GM19043 (cell line): Measurements from ENCODE around the gene CIAPIN1.

Experiments used
- ATAC-seq: cut with Tn5 transposase; IDR thresholded peaks from one replicate; pipeline ENCODE4 v1.9.1; 2021; ENCODE audit warnings: low read depth; ENCODE audit not compliant: unreplicated experiment

Gene CIAPIN1

DNA sequence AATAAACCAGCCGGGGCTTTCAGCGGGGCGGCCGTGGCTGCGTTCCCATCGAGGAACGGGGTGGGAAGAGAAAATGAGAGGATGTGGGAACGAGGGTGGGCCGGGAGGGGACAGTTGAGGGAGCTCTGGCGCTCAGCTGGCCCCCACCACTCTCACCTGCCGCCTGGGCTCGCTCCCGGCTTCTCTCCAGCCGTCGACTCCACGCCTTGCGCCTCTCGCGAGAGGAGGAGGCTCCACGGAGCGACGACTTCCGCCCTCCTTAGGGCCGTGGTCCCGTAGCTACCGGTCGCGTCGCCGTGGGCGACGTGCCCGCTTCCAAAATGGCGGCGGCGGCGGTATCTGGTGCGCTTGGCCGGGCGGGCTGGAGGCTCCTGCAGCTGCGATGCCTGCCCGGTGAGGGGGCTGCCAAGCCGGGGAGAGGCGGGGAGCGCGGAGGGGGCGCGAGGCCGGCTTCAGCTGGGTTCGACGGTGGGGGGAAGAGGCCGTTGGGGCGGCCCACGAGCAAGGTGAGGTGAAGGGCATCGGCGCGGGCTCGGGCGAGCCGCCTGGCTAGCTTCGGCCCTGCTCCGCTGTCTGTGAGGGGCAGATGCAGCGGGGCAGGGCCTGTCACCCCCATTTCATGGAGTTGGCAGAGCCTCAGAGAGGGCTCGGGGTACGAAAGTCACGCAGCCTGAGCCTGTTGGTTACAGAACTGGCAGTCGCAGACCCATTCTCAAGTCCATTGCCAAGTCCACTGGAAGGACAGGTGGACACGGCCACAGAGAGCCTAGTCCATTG is at the start of gene CIAPIN1, which contains the start of gene COQ9:
Gene CIAPIN1 (minus strand): TSS at position 200 of the 777 bp plus-strand sequence. CDS start 6,457 bp downstream, outside the sequence.
Gene COQ9 (plus strand): TSS at position 294 of the 777 bp plus-strand sequence. CDS start 27 bp downstream, at position 321.
- ATAC-seq: peak; percentile 99

DNA sequence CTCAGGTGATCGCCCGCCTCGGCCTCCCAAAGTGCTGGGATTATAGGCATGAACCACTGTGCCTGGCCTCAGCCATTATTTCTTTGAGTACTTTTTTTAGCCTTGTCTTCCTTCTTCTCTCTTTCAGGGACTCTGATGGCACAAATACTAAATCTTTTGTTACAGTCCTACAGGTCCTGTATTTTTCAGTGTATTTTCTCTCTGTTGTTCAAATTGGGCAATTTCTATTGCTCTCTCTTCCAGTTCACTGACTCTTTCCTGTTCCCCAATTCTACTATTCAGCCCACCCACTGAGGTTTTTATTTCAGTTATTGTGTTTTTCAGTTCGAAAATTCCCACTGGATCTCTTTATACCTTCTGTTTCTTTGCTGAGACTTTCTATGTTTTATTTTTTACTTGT is 46.6 kb upstream of the CIAPIN1 start:
- no peak for ATAC-seq

DNA sequence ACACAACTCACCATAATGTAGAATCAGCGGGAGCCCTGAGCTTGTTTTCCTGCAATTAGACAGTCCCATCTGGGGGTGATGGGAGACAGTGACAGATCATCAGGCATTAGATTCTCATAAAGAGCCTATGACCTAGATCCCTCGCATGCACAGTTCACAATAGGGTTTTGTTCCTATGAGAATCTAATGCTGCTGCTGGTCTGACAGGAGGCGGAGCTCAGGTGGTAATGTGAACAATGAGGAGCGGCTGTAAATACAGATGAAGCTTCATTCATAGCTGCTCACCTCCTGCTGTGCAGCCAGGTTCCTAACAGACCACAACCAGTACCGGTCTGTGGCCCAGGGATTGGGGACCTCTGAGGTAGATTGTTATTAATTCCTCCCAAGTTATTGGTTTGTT is 42.0 kb upstream of the CIAPIN1 start:
- ATAC-seq: no peak

DNA sequence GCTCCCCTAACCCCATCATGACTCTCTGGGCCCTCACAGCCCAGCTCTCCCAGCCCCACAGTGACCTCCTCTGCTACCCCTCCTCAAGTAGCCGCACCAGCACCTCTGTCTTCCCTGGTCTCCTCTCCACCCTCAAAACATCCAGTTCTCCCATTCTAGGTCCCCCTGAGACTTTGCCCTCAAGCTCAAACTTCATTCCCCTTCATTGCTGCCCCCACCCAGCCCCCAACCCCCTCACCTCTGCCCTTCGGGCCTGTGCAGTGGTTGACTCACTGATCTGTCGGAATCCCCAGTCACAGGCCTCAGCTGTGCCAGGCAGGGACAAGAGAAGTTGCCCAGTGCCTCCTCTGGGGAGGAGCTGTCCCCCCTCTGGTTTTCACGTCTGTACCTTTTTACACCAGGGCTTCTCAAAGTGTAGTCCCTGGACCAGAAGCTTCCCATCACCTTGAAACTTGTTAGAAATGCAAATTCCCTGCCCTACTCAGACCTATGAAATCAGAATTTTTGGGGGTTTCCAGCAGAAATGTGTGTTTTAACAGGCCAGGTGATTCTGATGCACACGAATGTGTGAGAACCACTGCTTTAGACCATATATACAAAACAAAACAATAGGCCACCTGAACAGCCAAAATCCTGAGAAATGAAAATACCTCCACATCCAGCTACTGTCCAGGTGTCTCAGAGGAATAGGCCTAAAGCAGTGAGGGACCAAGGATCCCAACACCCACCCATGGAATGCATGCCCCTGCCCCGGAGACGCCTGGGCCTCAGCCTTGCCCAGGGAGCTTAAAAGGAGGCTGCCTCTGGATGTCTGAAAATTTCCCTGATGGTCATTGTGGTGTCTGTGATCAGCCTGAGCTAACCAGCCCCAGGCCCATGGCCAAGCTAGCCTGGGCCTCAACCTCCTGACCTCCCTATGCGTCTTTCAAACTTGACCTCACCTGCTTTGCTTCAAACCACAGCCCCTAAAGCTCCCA is 40.0 kb upstream of the CIAPIN1 start:
- no peak for ATAC-seq

DNA sequence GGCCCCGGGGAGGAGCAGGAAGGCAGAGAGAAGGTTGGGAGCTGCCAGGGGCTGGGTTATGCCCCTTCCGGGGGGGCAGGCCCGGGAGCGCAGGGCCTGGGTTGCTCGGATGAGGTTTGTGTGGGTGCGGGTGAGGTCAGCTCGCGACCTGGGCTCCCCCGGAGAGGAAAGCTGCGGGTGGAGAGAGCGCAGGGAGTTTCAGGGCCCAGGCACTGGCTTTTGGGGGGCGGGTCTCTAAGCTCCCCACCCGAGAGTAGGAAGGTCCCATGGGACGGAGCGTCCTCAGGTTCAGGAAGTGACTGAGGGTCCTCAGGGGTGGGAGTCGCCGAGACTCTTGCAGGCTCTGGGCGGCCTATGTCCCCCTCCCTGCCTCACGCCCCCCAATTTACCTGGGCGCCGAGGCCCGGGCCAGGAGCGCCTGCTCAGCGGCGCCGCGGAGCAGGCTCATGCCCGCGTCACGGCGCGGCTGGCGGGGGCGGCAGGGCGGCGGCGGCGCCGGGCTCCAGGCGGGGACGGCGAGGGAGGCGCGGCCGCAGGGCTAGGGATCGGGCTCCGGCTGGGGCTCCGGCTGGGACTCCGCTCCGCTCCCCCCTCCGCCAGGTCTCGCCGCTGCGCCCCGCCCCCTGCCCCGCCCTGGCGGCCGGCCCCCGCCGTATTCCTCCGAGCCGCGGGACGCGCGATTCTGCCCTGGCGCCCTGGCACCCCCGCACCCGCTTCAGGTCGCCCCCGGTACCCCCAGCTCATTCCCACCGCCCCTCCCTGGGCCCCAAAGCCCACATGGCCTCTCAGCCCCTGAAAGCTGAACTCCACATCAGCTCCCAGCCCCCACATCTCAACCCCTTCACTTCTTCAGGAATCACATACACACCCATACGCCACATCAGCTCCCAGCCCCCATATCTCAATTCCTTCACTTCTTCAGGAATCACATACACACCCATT is 39.0 kb upstream of the CIAPIN1 start, which contains the start of gene DOK4:
Gene DOK4 (minus strand): TSS at position 578 of the 942 bp plus-strand sequence. CDS start 6,986 bp downstream, outside the sequence.
- ATAC-seq: peak; percentile 90

DNA sequence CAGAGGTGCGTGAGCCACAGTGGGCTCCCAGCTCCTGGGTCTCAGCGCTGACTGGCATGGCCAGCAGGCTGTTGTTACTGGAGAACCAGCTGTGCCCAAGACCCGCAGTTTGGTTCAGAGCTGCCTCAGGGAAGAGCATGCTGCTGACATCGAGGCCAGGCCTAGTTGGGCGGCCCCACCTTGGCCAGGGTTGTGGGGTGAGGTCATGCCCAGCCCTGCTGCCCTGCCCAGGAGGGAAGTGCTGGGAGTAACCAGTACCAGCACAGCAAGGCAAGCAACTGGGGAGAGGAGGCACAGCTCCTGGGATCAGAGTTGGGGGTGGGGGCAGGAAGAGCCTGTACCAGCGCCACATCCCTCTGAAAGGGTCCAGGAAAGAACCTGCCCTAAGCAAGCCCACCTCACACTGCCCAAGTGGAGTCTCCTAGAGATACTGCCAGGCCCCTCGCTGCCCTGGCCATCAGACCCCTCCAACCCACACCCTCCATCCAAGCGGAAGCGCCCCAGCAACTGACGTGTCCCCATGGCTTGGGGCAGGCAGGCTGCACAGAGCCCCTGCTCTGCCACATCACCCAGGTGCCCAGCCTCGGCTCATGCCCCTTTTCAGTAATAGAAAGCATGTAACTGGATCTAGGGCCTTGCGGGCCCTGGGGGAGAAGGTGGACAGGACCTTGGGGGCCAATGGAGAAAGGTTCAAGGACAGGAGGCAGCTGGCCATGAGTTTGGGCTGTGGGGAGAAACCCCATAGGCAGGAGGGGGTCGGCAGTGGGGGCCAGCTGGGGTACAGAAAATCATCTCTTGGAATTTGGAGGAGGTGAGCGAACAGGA is 38.1 kb upstream of the CIAPIN1 start:
- ATAC-seq: no peak

DNA sequence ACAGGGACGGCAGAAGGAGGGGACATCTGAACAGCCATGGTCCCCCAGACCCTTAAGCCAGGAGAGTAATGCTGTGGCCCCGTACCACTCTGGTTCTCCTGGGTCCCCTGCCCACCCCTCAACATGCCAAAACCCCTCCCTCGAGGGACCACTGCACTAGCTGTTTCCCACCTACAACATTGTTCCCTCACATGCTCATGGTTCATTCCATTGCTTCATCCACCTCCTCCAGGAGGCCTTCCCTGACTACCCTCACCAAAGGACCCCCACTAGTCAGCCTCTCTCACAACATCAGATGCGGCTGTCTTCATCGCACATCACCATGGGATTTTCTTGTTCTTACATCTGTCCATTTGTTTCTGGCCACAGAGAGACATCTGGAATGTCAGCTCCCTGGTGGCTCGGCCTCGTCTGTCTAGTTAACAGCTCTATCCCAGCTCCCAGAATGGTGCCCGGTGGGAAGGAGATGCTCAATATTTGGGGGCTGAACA is 37.4 kb upstream of the CIAPIN1 start:
- no peak for ATAC-seq

DNA sequence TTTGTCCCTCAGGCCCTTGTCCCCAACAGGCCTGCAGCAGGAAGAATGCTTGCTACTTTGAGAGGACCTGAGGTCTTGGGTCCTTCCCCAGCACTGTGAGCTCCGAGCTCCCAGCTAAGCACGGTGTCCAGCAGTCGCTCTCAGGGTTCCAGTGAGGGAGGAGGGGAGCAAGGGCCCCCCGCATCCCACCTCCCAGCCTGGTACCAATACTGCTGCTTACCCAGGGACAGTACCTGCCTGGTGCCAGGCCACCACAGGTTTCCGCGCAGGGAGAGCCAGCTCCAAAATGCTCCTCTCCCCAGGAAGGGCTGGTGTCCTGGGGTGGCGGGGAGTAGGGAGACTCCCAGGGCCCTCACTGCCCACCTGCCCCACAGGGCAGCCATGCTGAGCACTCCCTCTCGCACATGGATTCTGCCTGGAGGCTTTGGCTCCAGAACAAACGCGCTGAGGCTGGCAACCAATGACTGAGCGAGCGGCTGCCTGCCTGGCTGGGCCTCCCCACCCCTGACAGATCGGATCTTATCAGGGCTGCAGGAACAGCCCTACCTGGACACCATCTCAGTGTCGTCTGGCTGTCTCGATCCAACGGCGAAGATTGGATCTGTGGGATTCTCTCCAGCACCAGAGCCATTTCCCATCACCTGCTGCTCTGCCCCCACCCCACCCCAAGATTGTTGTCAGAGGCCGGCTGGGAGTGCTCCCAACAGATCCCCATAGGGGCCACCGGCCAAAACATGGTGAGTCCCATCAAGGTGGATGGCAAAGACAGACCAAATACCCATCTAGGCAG is 36.7 kb upstream of the CIAPIN1 start:
- no peak for ATAC-seq

DNA sequence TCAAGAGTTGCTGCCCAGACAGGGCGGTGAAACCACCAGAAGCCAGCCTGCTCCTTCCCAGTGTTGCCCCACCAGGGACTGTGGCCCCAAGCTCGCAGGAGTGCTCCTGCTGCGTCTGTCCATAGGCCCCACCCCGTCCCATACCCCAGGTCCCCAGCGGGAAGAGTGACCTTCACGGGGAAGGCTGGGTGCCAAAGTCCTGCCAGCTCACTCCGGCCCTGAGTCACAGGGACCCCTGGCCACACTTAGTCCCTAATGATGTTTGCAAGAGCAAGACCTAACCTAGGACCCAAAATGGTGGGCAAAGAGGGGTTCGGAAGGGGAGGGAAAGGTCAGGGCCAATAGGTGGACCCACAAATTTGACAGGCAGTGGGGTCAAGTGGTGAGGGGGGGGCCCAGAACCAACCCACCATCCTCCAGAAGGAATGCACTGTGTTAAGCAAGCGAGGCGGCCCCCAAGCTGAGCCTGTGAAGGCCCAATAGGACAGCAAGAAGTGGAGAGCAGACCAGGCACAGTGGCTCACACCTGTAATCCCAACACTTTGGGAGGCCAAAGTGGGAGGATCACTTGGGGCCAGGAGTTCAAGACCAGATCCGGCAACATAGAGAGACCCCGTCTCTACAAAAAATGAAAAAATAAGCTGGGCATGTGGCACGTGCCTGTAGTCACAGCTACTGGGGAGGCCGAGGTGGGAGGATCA is 35.8 kb upstream of the CIAPIN1 start:
- no peak for ATAC-seq

DNA sequence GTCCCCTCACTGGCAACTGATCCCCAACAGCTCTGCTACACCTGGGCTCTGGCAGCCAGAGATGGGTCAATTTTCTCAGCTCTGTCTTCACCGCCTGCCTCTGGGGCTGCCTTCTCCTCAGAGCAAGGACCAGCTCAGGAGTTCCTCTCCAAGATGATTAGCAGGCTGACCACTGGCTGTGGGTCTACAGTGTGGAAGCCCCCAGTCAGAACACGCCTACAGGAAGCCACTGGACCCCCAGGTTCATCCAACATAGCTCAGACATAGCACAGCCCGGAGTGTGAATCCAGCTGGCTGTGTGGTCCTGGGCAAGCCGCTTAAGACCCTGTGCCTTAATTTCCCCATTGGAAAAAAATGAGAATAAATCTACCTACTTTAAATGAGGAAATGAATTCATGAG is 34.2 kb upstream of the CIAPIN1 start:
- no peak for ATAC-seq

DNA sequence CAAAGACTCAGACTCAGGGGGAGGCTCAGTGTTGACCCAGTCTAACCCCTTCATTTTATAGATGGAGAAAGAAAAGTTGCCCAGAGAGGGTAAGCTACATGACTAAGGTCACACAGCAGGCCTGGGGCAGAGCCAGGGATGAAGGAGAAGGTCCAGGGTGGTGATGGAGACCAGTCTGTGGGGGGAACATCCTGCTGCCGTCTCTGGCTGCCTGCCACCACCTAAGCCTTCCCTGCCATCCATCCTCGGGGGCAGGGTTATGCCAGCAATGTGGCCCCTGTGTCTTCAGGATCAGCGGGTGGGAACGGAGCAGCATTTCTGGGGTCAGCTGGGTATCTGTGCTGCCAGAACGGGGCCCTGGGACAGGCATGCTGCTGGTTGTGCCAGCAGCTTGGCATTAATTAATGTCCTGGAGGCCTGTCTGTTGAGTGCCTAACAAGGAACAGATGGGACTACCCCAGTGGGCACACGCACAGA is 33.6 kb upstream of the CIAPIN1 start:
- no peak for ATAC-seq

DNA sequence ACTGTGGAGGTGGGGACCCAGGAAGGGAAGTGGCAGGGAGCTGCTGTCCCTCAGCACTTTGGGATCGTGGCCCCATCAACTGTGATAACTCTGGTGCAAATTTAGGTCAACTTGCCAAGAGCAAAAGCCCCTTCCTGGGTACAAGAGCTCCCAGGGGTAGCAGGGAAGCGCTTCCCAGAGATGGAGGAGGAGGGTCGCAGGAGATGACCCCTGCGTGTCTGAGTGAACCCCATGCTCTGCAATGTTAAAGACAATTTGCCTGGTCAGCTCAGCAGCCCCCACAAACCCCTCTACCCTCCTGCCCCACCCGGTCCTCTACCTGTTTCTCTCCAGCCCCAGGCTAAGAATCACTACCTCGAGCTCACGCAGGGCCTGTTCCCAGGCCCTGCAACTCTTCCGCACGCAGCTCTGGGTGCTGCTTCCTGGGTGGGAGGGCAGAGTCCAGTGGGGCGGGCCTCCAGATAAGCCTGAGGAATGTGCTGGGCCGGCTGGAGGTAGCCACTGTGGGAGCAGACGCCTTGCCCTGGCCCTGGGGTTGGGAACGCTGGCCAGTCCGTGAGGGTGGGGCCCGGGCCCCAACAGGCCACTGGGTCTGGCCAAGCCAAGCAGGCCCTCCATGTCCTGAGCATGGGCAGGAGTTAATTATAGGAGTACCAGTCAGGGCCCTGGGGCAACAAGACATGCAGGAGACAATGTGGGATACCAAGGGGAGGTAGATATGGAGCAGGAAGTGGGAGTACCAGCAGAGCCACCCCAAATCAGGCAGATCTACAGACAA is 33.0 kb upstream of the CIAPIN1 start:
- no peak for ATAC-seq

DNA sequence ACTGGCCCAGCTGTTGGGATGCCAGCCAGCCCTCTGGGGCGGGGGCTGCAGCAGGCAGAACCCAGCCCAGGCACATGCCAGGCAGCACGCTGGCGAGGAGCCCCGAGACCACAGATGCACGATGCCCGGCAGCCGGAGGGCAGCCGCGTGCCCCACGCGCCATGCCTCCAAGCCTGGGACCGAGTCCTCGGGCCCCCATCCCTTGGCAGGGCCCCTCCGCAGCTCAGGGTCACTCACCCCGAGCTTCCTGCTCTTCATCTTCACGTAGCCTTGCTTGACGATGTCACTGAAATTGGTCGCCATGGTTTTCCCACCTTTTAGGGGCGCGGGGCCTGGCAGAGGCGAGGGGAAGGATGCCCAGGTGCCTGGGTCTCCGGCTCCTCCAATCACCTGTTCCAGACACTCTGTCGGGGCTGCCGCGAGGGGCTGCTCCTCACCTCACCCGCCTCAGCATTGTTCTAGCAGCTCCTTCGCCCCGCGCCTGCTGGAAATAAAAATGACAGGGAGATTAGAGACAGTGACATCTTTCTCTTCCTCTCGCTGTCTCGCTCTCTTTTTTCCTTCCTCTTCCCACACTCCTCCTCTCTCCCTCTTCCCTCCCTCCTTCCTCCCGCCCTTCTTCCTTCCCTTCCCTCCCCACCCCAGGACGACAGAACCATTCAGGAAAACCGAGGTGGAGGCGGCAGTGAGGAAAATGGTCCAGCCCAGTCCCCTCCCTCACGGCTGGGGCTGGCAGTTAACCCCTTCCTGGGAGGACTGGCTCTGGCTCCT is 32.2 kb upstream of the CIAPIN1 start:
- ATAC-seq: no peak

DNA sequence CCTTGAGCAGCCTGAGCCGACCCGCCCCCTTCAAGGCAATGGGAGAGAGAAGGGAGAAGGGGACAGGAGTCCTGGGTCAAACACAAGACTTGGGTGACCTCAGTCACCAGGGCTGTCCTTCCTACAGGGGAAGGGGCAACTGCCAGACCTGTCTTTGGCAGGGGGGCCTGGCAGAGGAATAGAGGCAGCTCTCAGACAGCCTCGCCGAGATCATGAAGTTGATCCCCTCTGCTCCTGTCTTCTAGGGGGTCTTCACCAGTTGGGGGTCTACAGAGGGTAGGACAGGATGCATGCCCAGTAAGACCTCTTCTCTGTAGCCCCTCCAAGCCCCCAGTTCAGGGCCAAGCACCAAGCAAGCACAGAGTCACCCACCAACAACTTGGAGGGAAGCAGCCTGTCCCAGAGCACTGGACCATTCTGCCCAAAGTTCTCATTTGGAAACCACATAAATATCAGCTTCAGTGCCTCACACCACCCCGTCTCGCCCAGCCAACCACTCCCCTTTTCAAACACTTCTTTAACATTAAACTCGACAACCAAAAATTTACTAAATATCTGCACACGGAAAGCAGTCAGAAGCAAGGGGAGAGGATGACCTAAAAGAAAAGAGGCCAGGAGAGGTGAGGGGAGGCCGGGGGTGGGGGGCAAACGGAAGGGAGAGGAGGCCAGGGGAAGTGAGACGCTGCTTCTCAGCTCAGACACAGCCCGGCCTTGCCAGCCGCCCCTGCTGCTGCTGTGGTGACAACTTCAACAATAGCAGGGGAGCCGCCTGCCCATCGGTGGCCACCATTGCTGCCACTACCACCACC is 31.4 kb upstream of the CIAPIN1 start:
- ATAC-seq: no peak

DNA sequence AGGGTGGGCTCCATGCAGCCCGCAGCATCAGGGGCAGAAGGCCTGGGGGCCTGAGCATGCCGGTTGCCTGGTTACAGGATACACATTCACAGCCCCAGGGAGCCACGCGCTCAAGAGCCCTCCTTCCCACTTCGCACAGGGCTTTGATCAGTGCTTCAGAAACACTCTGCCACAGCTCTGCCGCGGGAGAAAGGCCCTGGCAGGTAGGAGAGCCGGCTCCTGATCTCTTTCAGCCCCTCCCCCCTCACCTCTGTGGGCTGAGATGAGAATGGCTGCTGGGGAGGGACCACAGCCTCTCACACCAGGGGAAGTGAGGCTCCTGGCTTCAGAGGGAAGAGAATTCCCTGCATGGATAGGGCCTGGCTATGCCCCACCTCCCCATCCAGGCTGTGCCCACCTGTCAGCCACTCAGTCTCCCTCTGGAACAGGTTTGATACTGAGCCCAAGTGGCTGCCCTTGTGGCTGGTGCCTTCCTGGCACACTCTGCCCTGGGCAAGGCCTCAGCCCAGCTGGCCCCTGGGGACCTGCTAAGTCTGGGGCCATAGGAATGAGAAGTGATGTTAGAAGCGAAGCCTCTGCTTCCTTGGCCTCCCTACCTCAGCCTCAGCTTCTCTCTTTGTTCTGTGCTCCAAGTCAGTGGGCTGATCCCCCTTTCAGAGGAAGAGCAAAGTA is 30.5 kb upstream of the CIAPIN1 start:
- no peak for ATAC-seq
